Measurements from ENCODE around the gene DSN1. TPM values are rescaled to one million over a fixed set of nuclear protein-coding genes. Genes with fewer than 3 reads are reported as not detected.

The DSN1 gene
- polyA plus RNA-seq, 1 donor (not counting 4 experiments of a cell fraction or from before 2014, with no cell fraction given) = 12.7 TPM

DNA sequence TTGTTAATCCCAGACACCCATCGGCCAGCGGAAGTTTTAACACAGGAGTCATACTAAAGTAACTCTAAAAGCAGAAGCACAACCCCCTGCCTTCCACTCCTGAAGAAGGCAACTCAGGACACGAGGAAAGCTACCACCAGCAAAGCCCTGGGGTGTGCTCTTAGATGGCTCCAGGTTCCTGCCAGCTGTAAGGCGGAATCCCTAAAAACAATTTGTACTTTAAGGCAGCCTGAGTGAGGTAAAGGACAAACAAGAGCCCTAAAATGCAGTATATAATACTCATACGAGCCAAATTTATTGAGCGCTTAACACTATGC, 36.4 kb downstream of the DSN1 start:
- no peaks in the 10 kb centered on the region for H3K36me3 ChIP-seq (ENCODE audit: control insufficient read depth in 2 of 2, extremely low read depth in 1 of 2, insufficient read depth in 2 of 2, low read length in 2 of 2)
- no peak overlapping the region for H2AFZ ChIP-seq (ENCODE audit: control insufficient read depth, low read length)
- DNase-seq (ENCODE audit: low read depth, low spot score) (no peak), FAIRE-seq (no peak)
- H4K20me1 ChIP-seq (ENCODE audit: control insufficient read depth, extremely low read depth, insufficient read depth, low read length) = no peaks in the 10 kb centered on the region
- no peak for TF ChIP-seq EZH2 (IDR thresholded peaks at IDR 0.05; ENCODE audit: low read length)
- TF ChIP-seq, protein P1, sequence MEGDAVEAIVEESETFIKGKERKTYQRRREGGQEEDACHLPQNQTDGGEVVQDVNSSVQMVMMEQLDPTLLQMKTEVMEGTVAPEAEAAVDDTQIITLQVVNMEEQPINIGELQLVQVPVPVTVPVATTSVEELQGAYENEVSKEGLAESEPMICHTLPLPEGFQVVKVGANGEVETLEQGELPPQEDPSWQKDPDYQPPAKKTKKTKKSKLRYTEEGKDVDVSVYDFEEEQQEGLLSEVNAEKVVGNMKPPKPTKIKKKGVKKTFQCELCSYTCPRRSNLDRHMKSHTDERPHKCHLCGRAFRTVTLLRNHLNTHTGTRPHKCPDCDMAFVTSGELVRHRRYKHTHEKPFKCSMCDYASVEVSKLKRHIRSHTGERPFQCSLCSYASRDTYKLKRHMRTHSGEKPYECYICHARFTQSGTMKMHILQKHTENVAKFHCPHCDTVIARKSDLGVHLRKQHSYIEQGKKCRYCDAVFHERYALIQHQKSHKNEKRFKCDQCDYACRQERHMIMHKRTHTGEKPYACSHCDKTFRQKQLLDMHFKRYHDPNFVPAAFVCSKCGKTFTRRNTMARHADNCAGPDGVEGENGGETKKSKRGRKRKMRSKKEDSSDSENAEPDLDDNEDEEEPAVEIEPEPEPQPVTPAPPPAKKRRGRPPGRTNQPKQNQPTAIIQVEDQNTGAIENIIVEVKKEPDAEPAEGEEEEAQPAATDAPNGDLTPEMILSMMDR (optimal IDR thresholded peaks at IDR 0.05 in 1 of 3, IDR thresholded peaks at IDR 0.05 in 1 of 3, conservative IDR thresholded peaks at IDR 0.05 in 1 of 3; ENCODE audit: extremely low read depth in 1 of 3, insufficient read depth in 2 of 3, low read length in 3 of 3) = no peak
- no peak overlapping the region for H3K9ac ChIP-seq (ENCODE audit: control insufficient read depth, extremely low read depth, insufficient read depth, low read length)
- no peak overlapping the region for H3K4me2 ChIP-seq (ENCODE audit: control insufficient read depth, extremely low read depth, insufficient read depth, low read depth, low read length)
- no peak overlapping the region for H3K27ac ChIP-seq (ENCODE audit: control insufficient read depth, insufficient read depth, low read length)
- no peaks in the 10 kb centered on the region for H3K9me1 ChIP-seq (ENCODE audit: control insufficient read depth, extremely low read depth, insufficient read depth, low read length)
- no peaks in the 10 kb centered on the region for H3K9me3 ChIP-seq (ENCODE audit: control insufficient read depth, low read depth, low read length)
- H3K4me1 ChIP-seq (ENCODE audit: control insufficient read depth, extremely low read depth, insufficient read depth, low read length) = peaks cover 5% of the 10 kb centered on the region
- dilution Hi-C loops (cut with MboI; ENCODE audit: extremely low pct_ligation_motif_present, low sequenced_read_pairs) = no loop called here
- no peaks in the 10 kb centered on the region for H3K27me3 ChIP-seq (ENCODE audit: control insufficient read depth, extremely low read depth, insufficient read depth, low read length)
- no peak overlapping the region for H3K4me3 ChIP-seq (ENCODE audit: control insufficient read depth in 2 of 3, extremely low read depth in 1 of 3, insufficient read depth in 2 of 3, low read depth in 1 of 3, low read length in 3 of 3)
- peaks cover 3% of the 10 kb centered on the region for H3K79me2 ChIP-seq (ENCODE audit: control insufficient read depth, insufficient read depth, low read length)

- no peak overlapping the region for H2AFZ ChIP-seq (ENCODE audit: control insufficient read depth, low read length)
- H3K27ac ChIP-seq (ENCODE audit: control insufficient read depth, insufficient read depth, low read length) = no peak overlapping the region
- H3K4me2 ChIP-seq (ENCODE audit: control insufficient read depth, extremely low read depth, insufficient read depth, low read depth, low read length) = no peak overlapping the region
- no peak for TF ChIP-seq EZH2 (IDR thresholded peaks at IDR 0.05; ENCODE audit: low read length)
- H3K9ac ChIP-seq (ENCODE audit: control insufficient read depth, extremely low read depth, insufficient read depth, low read length) = no peak overlapping the region
- no peaks in the 10 kb centered on the region for H4K20me1 ChIP-seq (ENCODE audit: control insufficient read depth, extremely low read depth, insufficient read depth, low read length)
- H3K9me1 ChIP-seq (ENCODE audit: control insufficient read depth, extremely low read depth, insufficient read depth, low read length) = no peaks in the 10 kb centered on the region
- dilution Hi-C loops (cut with MboI; ENCODE audit: extremely low pct_ligation_motif_present, low sequenced_read_pairs) = no loop called here
- no peaks in the 10 kb centered on the region for H3K36me3 ChIP-seq (ENCODE audit: control insufficient read depth in 2 of 2, extremely low read depth in 1 of 2, insufficient read depth in 2 of 2, low read length in 2 of 2)
- DNase-seq (ENCODE audit: low read depth, low spot score) (no peak), FAIRE-seq (no peak)
- no peaks in the 10 kb centered on the region for H3K9me3 ChIP-seq (ENCODE audit: control insufficient read depth, low read depth, low read length)
- peaks cover 5% of the 10 kb centered on the region for H3K4me1 ChIP-seq (ENCODE audit: control insufficient read depth, extremely low read depth, insufficient read depth, low read length)
- H3K27me3 ChIP-seq (ENCODE audit: control insufficient read depth, extremely low read depth, insufficient read depth, low read length) = no peaks in the 10 kb centered on the region
- H3K4me3 ChIP-seq (ENCODE audit: control insufficient read depth in 2 of 3, extremely low read depth in 1 of 3, insufficient read depth in 2 of 3, low read depth in 1 of 3, low read length in 3 of 3) = no peak overlapping the region
- H3K79me2 ChIP-seq (ENCODE audit: control insufficient read depth, insufficient read depth, low read length) = peaks cover 3% of the 10 kb centered on the region
Measured at GRCh38 chr20:36736451-36737182, 36.9 kb downstream of the DSN1 start.

DNA sequence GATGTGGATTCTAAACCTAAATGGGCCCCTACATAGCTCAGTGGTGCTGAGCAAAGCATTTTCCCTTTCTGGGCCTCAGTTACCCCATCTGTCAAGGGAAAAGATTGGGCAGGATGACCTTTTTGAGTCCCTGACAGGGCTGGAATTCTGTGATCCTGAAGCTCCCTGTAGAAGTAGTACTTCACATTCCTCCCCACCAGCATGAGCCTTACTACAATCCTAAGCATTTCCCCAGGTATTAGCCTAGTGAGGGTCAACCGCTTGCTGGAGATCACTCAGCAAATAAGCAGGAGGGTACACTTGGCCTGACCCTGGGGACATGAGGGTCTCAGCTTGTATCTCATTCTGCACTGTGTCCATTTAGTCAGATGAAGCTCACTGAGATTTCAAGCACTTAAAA, 41.1 kb downstream of the DSN1 start:
- no peaks in the 10 kb centered on the region for H3K9me3 ChIP-seq (ENCODE audit: control insufficient read depth, low read depth, low read length)
- dilution Hi-C loops (cut with MboI; ENCODE audit: extremely low pct_ligation_motif_present, low sequenced_read_pairs) = no loop called here
- H3K4me1 ChIP-seq (ENCODE audit: control insufficient read depth, extremely low read depth, insufficient read depth, low read length) = peaks cover 5% of the 10 kb centered on the region
- FAIRE-seq (no peak), DNase-seq (ENCODE audit: low read depth, low spot score) (no peak)
- H3K9ac ChIP-seq (ENCODE audit: control insufficient read depth, extremely low read depth, insufficient read depth, low read length) = no peak overlapping the region
- H3K79me2 ChIP-seq (ENCODE audit: control insufficient read depth, insufficient read depth, low read length) = peaks cover 3% of the 10 kb centered on the region
- H2AFZ ChIP-seq (ENCODE audit: control insufficient read depth, low read length) = no peak overlapping the region
- H3K4me2 ChIP-seq (ENCODE audit: control insufficient read depth, extremely low read depth, insufficient read depth, low read depth, low read length) = no peak overlapping the region
- no peaks in the 10 kb centered on the region for H3K27me3 ChIP-seq (ENCODE audit: control insufficient read depth, extremely low read depth, insufficient read depth, low read length)
- no peak overlapping the region for H3K4me3 ChIP-seq (ENCODE audit: control insufficient read depth in 2 of 3, extremely low read depth in 1 of 3, insufficient read depth in 2 of 3, low read depth in 1 of 3, low read length in 3 of 3)
- TF ChIP-seq, protein P1 (optimal IDR thresholded peaks at IDR 0.05 in 1 of 3, IDR thresholded peaks at IDR 0.05 in 1 of 3, conservative IDR thresholded peaks at IDR 0.05 in 1 of 3; ENCODE audit: extremely low read depth in 1 of 3, insufficient read depth in 2 of 3, low read length in 3 of 3) = no peak
- no peak for TF ChIP-seq EZH2 (IDR thresholded peaks at IDR 0.05; ENCODE audit: low read length)
- no peak overlapping the region for H3K27ac ChIP-seq (ENCODE audit: control insufficient read depth, insufficient read depth, low read length)
- H4K20me1 ChIP-seq (ENCODE audit: control insufficient read depth, extremely low read depth, insufficient read depth, low read length) = no peaks in the 10 kb centered on the region
- H3K36me3 ChIP-seq (ENCODE audit: control insufficient read depth in 2 of 2, extremely low read depth in 1 of 2, insufficient read depth in 2 of 2, low read length in 2 of 2) = no peaks in the 10 kb centered on the region
- H3K9me1 ChIP-seq (ENCODE audit: control insufficient read depth, extremely low read depth, insufficient read depth, low read length) = no peaks in the 10 kb centered on the region
